ENCODE measurements around the gene MEGF6.
A peak's percentile ranks its signal among the peaks of the same experiment; 100 is the strongest.

The MEGF6 gene

GRCh38 chr1:3500265-3500835 lies 111.0 kb downstream of the MEGF6 start:
- DNase-seq: no peak

- DNase-seq: no peak
Measured at GRCh38 chr1:3499611-3500010, 111.7 kb downstream of the MEGF6 start.

- no peak for DNase-seq
Measured at GRCh38 chr1:3498986-3499385, 112.3 kb downstream of the MEGF6 start.

- no peak for DNase-seq
Measured at GRCh38 chr1:3498246-3498930, 112.9 kb downstream of the MEGF6 start.

GRCh38 chr1:3497521-3497920 lies 113.8 kb downstream of the MEGF6 start:
- DNase-seq: no peak

- DNase-seq: no peak
Measured at GRCh38 chr1:3496916-3497315, 114.4 kb downstream of the MEGF6 start.

GRCh38 chr1:3495776-3496745 lies 115.2 kb downstream of the MEGF6 start:
- no peak for DNase-seq

GRCh38 chr1:3494321-3495308 lies 116.7 kb downstream of the MEGF6 start:
- no peak for DNase-seq

- no peak for DNase-seq
Measured at GRCh38 chr1:3492545-3493246, 118.6 kb downstream of the MEGF6 start.

GRCh38 chr1:3491291-3492246 lies 119.7 kb downstream of the MEGF6 start:
- DNase-seq: peak; percentile 84

GRCh38 chr1:3490046-3490745 lies 121.1 kb downstream of the MEGF6 start:
- no peak for DNase-seq

- DNase-seq: no peak
Measured at GRCh38 chr1:3488432-3488831, 122.9 kb downstream of the MEGF6 start.

GRCh38 chr1:3485016-3485415 lies 126.3 kb downstream of the MEGF6 start:
- DNase-seq: no peak

GRCh38 chr1:3483801-3484444 lies 127.4 kb downstream of the MEGF6 start:
- DNase-seq: peak; percentile 43

GRCh38 chr1:3483380-3483779 lies 127.9 kb downstream of the MEGF6 start:
- no peak for DNase-seq

GRCh38 chr1:3482378-3482849 lies 128.9 kb downstream of the MEGF6 start:
- no peak for DNase-seq

- DNase-seq: no peak
Measured at GRCh38 chr1:3481836-3482375, 129.4 kb downstream of the MEGF6 start.

GRCh38 chr1:3481046-3481445 lies 130.3 kb downstream of the MEGF6 start:
- no peak for DNase-seq

- no peak for DNase-seq
Measured at GRCh38 chr1:3480369-3480719, 131.0 kb downstream of the MEGF6 start.
